Kasumi-1 (cell line): ENCODE measurements around the gene CABS1.

Source experiments
- DNase-seq, 2 experiments: peaks; one replicate each; lab custom pipeline; 2025; lab: John Stamatoyannopoulos, UW

The CABS1 gene

DNA sequence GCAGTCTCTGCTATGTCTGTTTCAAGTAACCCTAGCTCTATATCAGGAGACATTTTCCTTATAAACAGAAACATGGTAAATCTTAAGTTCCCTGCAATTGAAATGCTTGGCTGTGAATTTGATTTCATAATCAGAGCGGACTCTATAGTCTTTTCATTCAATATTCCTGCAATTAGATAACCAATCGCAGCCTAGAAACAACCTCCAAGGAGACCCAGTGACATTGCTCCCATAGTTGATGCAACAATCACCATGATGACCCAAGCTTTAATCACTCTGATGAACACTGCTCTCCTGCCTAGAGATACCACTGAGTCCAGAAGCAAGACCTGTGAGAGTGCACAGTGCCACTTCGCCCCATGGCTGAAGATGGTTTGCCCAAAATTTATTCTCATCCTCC is at the start of gene CABS1:
Gene CABS1, plus strand, starts transcription at position 301 of the 400 bp plus-strand sequence. Its CDS starts 59 bp downstream, at position 360.
- no peak for DNase-seq

- DNase-seq: no peak
Observed at GRCh38 chr4:70288651-70289050, 46.1 kb upstream of the CABS1 start.

DNA sequence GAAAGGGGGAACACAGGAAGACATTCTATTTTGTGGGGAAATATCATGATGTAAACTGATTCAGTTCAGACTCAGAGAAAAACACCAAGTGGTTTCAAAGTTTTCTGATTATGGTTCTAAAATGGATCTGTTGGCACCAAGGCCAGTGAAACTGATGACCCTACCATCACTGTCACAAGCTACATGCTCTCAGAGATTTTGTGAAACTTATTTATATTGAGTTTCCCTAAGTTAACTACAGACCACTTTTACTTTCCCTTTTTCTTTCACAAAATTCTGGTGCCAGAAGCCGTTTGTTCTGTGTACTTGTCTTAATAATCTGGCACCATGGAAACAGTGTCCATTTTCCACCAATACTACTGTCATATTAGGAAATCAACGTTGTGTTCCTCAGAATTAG is 43.4 kb upstream of the CABS1 start:
- DNase-seq: no peak

DNA sequence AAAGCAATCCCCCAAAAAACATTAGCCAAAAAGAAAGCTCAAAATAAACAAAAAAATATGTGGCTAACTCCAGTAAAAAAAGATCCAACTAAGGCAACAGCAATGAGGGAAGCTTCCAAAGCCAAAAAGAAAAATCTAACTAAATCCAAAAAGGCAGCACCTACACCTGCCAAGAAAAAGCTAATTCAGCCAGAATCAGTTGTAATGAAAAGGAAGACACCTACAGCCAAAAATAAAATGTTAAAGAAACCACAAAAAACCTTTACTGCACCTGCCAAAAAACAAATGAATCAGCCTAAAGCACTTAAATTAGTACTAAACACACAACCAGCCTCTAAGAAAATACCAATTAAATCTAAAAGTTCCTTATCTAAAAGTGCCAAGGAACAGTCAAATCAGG is 37.2 kb upstream of the CABS1 start:
- DNase-seq: no peak

GRCh38 chr4:70298051-70298450 is 36.7 kb upstream of the CABS1 start:
- no peak for DNase-seq

DNA sequence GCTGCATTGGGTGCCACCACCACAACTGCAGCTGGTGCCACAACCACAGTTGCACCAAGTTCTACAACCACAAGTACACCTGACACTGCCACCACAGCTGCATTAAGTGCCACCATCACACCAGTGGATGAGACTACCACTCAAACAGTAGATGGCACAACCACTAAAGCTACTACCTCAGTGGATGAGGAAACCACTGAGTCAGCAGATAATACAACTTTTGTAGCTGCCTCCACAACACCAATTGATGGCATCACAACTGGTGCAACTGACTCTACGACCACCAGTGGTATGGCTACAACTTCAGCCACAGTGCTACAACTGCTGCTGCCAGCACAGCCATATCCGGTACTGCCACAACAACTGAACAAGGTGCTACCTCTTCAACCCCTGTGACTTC is 35.1 kb upstream of the CABS1 start:
- no peak for DNase-seq

GRCh38 chr4:70300215-70300614 is 34.6 kb upstream of the CABS1 start:
- DNase-seq: no peak

GRCh38 chr4:70303090-70303489 is 31.7 kb upstream of the CABS1 start:
- no peak for DNase-seq

DNA sequence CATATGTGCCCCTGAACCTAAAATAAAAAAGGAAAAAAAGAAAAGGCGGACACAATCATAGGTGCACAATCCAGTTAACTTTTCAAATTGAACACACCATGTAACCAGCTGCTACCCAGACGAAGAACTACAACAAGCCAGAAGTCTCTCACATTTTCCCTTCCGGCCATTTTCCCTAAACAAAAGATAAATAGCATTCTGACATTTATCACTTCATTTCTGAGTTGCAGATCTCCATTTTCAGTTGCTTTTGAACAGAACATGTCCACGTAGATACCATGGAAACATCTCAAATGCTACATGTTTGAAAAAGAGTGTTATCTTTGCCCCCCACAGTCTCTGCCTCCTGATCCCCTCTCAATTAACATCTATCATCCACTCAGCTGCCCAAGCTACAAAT is 29.2 kb upstream of the CABS1 start:
- DNase-seq: no peak

GRCh38 chr4:70306076-70306475 is 28.7 kb upstream of the CABS1 start:
- DNase-seq: no peak

- no peak for DNase-seq
Observed at GRCh38 chr4:70313736-70314135, 21.0 kb upstream of the CABS1 start.

DNA sequence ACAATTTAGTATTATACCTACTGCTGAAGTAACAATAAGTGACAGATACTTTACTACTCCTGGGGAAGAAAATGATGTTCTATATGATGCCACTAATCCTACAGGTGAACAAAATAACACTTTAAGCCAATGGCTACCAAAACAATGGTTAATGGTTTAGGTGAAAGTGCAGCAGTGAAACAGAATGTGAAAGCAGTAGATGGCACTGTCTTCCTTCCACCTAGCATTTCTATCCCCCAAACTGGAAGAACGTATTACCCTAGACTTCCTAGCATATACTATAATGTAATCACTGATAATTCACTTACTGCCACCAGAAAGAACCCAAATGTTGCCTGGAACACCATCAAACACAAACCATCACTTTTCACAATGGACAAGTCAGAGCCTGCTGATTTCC is 18.9 kb upstream of the CABS1 start:
- DNase-seq: no peak

GRCh38 chr4:70326052-70326451 is 8.7 kb upstream of the CABS1 start:
- DNase-seq: no peak

- no peak for DNase-seq
Observed at GRCh38 chr4:70336043-70336442, 1.3 kb downstream of the CABS1 start.

- no peak for DNase-seq
Observed at GRCh38 chr4:70337886-70338420, 3.2 kb downstream of the CABS1 start.

- DNase-seq: no peak
Observed at GRCh38 chr4:70356185-70356584, 21.4 kb downstream of the CABS1 start.

GRCh38 chr4:70359115-70359661 is 24.4 kb downstream of the CABS1 start:
- DNase-seq: no peak

DNA sequence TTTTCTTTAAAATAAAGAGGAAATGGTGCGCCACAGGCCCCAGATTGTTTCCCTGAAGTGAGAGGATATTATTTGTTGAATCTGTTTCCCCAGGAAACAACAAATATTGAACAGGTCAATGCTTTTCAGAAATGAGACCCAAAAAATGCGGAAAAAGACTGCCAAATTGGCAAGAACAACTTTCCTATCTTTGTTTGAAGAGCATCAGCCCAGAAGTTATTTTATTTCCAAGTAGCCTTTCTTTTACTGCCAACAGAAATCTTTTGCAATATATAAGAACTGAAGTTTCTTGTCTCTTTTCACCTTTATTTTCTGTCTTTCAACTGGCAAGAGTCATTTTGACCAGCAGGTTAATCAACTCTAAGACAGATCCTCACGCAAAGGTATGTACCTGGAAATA is 25.7 kb downstream of the CABS1 start, which contains the start of gene SMR3A:
Gene SMR3A, plus strand, starts transcription at position 301 of the 400 bp plus-strand sequence. CDS start 1,356 bp downstream, outside the sequence.
- DNase-seq: no peak

GRCh38 chr4:70364002-70364401 is 29.2 kb downstream of the CABS1 start:
- no peak for DNase-seq

GRCh38 chr4:70365479-70365878 is 30.7 kb downstream of the CABS1 start:
- no peak for DNase-seq

DNA sequence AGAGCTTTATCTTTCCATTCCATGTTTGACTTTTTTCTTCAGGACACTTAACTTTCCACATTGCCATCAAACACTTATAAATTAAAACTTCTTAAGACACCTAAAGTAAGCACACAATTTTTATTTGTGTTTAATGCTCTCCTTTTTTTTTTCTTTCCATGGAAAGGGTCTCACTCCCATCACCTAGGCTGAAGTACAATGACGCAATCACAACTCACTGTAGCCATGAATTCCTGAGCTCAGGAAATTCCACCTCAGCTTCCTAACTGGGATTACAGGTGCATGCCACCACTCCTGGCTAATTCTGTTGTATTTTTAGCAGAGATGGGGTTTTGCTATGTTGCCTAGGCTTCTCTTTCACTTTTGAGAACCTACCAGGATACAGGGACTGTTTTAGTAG is 33.0 kb downstream of the CABS1 start:
- no peak for DNase-seq

DNA sequence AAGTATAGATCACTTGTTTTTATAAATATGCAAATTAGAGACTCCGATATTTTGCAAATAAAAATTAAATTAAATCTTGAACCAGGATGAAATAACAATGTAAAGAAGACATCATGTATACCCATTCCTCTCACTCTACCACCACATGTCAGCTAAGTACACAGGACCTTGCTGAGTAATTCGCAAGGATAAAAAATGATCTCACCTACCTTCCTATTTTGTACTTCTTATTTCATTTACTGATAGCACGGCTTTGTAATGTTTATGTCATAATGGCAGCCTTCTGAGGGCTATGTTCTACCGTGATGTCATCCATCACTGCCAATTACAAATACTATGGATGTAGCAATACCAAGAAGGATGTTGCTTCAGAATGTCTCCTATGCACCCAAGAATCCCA is 37.2 kb downstream of the CABS1 start:
- no peak for DNase-seq

DNA sequence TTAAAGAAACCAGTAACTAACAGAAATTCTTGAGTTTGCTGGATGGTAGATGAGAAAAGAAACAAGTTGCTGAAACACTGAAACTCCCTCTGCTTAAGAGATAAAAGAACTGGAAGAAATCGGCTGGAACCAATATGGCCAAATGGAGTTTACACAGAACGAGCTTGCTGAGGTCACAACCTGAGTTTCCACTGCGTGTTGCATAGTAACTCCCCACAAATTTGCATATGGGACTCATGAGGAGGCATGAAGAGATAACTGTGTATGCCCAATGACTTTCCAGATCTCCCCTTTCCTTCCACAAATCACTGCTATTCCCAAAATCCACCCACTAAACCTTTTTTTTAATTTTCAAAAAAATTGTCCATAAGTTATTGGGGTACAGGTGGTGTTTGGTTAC is 38.0 kb downstream of the CABS1 start:
- no peak for DNase-seq

GRCh38 chr4:70380578-70380977 is 45.8 kb downstream of the CABS1 start:
- DNase-seq: no peak
